Measurements from ENCODE around the gene IGSF23. TPM values are rescaled to one million over a fixed set of nuclear protein-coding genes. Genes with fewer than 3 reads are reported as not detected.

Gene IGSF23
- total RNA-seq, 1 donor from 2014 or later = not detected

DNA sequence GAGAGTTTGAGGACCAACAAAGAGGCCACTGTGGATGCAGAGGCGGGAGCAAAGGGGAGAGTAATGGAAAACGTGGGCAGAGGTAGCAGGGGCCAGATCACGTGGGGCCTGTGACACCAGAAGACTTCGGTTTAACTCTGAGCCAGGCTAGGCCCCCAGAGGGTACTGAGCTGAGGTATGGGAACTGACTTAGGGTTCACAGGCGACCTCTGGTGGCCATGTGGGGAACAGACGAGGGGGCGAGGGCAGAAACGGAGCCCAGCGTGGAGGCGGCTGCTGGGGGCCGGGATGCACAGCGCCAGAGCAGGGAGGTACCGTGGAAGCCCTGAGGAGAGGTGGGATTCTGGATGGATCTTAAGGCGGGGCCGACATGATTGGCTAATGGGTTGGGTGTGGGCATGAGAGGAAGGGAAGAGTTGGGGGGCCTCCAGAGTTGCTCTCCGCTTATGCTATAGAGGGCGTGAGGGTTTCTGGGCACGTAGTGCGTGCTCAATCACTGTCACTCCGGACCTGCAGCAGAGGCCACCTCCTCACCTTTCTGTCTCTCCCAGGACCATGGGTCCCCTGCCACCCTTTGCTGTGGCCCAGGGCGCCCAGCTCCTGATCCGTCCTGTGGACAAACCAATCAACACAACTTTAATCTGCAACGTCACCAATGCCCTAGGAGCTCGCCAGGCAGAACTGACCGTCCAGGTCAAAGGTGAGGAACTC is 44.0 kb downstream of the IGSF23 start:
- no peaks in the 10 kb centered on the region for H3K9me3 ChIP-seq (ENCODE audit: low read depth)
- Mint-ChIP-seq H3K4me3 (no peak overlapping the region), H3K27me3 (ENCODE audit: insufficient read depth, low read depth) (peaks cover 6% of the 10 kb centered on the region), H3K27ac (no peak overlapping the region), H3K36me3 (peaks cover 13% of the 10 kb centered on the region), H3K9me3 (no peaks in the 10 kb centered on the region), H3K4me1 (no peaks in the 10 kb centered on the region)
- no peaks in the 10 kb centered on the region for H4K20me1 ChIP-seq (ENCODE audit: low read depth)
- no peaks in the 10 kb centered on the region for H3F3A ChIP-seq (ENCODE audit: low read depth)
- no peak overlapping the region for H3K4me2 ChIP-seq
- DNase-seq (ENCODE audit: low spot score) = peak; percentile 81
- H3K27ac ChIP-seq = no peak overlapping the region
- H3K4me1 ChIP-seq = no peaks in the 10 kb centered on the region
- no peaks in the 10 kb centered on the region for H3K79me2 ChIP-seq (ENCODE audit: low read depth)
- H3K27me3 ChIP-seq = no peaks in the 10 kb centered on the region
- H3K9ac ChIP-seq = no peak overlapping the region
- H3K36me3 ChIP-seq = no peaks in the 10 kb centered on the region
- no peak for TF ChIP-seq EZH2 (IDR thresholded peaks at IDR 0.05)
- TF ChIP-seq, protein P1, sequence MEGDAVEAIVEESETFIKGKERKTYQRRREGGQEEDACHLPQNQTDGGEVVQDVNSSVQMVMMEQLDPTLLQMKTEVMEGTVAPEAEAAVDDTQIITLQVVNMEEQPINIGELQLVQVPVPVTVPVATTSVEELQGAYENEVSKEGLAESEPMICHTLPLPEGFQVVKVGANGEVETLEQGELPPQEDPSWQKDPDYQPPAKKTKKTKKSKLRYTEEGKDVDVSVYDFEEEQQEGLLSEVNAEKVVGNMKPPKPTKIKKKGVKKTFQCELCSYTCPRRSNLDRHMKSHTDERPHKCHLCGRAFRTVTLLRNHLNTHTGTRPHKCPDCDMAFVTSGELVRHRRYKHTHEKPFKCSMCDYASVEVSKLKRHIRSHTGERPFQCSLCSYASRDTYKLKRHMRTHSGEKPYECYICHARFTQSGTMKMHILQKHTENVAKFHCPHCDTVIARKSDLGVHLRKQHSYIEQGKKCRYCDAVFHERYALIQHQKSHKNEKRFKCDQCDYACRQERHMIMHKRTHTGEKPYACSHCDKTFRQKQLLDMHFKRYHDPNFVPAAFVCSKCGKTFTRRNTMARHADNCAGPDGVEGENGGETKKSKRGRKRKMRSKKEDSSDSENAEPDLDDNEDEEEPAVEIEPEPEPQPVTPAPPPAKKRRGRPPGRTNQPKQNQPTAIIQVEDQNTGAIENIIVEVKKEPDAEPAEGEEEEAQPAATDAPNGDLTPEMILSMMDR (IDR thresholded peaks at IDR 0.05) = peak; percentile 93
- TF ChIP-seq EZH2phosphoT487 (IDR thresholded peaks at IDR 0.05) = no peak
- H2AFZ ChIP-seq (replicated peaks) = no peak overlapping the region
- no peak overlapping the region for H3K4me3 ChIP-seq

DNA sequence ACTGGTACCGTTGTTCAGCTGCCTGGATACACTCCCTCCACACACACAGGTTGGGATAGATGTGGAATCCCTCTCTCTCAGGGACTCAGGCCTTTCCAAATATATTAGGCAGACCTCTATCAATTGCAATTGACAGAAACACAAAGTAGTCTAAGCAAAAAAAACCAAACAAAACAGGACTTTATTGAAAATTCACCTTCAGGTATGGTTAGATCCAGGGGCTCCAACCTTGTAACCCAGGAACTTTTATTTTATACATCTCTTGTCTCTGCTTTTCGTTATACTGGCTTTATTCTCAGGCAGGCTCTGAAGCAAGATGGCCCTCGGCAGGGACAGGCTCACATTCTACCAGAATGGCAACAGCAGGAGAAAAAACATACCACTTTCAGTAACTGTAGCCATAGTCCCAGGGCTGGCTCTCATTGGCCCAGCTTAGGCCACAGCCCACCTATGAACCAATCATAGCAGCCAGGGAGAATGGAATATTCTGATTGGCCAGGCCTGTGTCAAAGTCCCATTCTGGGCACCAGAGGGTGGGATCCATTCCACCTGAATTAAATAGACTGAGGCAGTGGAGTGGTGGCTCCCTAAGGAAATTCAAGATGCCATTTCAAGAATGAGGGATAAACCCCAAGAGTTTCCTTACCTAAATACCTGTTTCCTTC is 44.8 kb downstream of the IGSF23 start:
- Histone ChIP-seq H3K79me2 (ENCODE audit: low read depth) (no peaks in the 10 kb centered on the region), H3K36me3 (no peaks in the 10 kb centered on the region), H3K27me3 (no peaks in the 10 kb centered on the region), H3K4me1 (no peaks in the 10 kb centered on the region), H3K9me3 (ENCODE audit: low read depth) (no peaks in the 10 kb centered on the region), H3K9ac (no peak overlapping the region), H2AFZ (replicated peaks) (no peak overlapping the region), H4K20me1 (ENCODE audit: low read depth) (no peaks in the 10 kb centered on the region), H3K27ac (no peak overlapping the region), H3F3A (ENCODE audit: low read depth) (no peaks in the 10 kb centered on the region), H3K4me3 (no peak overlapping the region), H3K4me2 (no peak overlapping the region)
- DNase-seq (ENCODE audit: low spot score) = no peak
- Mint-ChIP-seq H3K27me3 (ENCODE audit: insufficient read depth, low read depth) (peaks cover 6% of the 10 kb centered on the region), H3K4me3 (no peak overlapping the region), H3K4me1 (no peaks in the 10 kb centered on the region), H3K9me3 (no peaks in the 10 kb centered on the region), H3K36me3 (peaks cover 10% of the 10 kb centered on the region), H3K27ac (no peak overlapping the region)
- TF ChIP-seq EZH2phosphoT487 (IDR thresholded peaks at IDR 0.05) (no peak), EZH2 (IDR thresholded peaks at IDR 0.05) (no peak)

DNA sequence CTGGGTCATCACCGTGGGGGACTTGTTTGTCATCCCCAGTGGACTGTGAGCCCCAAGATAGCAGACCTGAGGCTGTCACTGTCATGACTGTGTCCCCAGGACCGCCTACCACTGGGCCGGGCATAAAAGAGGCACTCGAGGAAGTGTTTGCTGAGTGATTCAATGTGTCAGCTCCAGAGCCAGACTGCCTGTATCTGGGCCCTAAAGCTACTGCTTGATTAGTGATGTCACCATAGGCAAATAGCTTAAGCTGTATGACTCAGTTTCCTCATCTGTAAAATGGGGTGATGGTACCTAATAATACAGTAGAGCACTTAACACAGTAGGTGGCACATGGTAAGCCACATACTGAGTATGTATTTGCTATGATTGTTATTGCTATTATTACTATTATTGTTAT is 46.7 kb downstream of the IGSF23 start:
- no peaks in the 10 kb centered on the region for H3K4me1 Mint-ChIP-seq
- no peak overlapping the region for H3K4me3 Mint-ChIP-seq
- H3K79me2 ChIP-seq (ENCODE audit: low read depth) = no peaks in the 10 kb centered on the region
- H3K36me3 ChIP-seq = no peaks in the 10 kb centered on the region
- H3K27ac Mint-ChIP-seq = no peak overlapping the region
- H3K4me3 ChIP-seq = no peak overlapping the region
- H3K4me2 ChIP-seq = no peak overlapping the region
- no peak overlapping the region for H3K9ac ChIP-seq
- H3K36me3 Mint-ChIP-seq = peaks cover 10% of the 10 kb centered on the region
- H4K20me1 ChIP-seq (ENCODE audit: low read depth) = no peaks in the 10 kb centered on the region
- H2AFZ ChIP-seq (replicated peaks) = no peak overlapping the region
- H3K9me3 ChIP-seq (ENCODE audit: low read depth) = no peaks in the 10 kb centered on the region
- no peaks in the 10 kb centered on the region for H3K4me1 ChIP-seq
- TF ChIP-seq, protein P1 (IDR thresholded peaks at IDR 0.05) = no peak
- TF ChIP-seq EZH2 (IDR thresholded peaks at IDR 0.05) (no peak), EZH2phosphoT487 (IDR thresholded peaks at IDR 0.05) (no peak)
- no peaks in the 10 kb centered on the region for H3K27me3 ChIP-seq
- DNase-seq (ENCODE audit: low spot score) = no peak
- H3K27me3 Mint-ChIP-seq (ENCODE audit: insufficient read depth, low read depth) = peaks cover 3% of the 10 kb centered on the region
- no peaks in the 10 kb centered on the region for H3K9me3 Mint-ChIP-seq
- H3K27ac ChIP-seq = no peak overlapping the region
- no peaks in the 10 kb centered on the region for H3F3A ChIP-seq (ENCODE audit: low read depth)

DNA sequence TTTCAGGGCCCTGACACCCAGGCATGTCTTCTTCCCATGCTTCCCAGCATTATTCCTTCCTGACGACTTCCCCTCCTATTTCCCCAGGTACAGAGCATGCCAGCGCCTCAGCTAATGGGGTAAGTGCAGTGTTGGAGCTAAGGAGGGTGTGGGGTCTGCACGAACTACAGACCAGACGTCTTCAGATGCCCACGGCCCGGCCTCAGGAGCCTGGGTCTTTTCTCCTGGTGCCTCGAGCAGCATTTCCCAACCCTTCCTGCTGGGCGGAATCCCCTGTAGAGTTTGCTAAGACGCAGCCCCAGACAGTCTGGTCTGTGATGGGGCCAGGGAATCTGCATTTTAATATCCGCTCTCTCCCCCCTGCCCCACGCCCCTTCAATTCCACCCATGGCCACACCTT is 47.8 kb downstream of the IGSF23 start:
- H4K20me1 ChIP-seq (ENCODE audit: low read depth) = no peaks in the 10 kb centered on the region
- H3K36me3 Mint-ChIP-seq = peaks cover 8% of the 10 kb centered on the region
- no peak overlapping the region for H3K27ac Mint-ChIP-seq
- no peaks in the 10 kb centered on the region for H3F3A ChIP-seq (ENCODE audit: low read depth)
- H3K4me2 ChIP-seq = no peak overlapping the region
- DNase-seq (ENCODE audit: low spot score) = no peak
- TF ChIP-seq, protein P1 (IDR thresholded peaks at IDR 0.05) = no peak
- H3K9me3 ChIP-seq (ENCODE audit: low read depth) = no peaks in the 10 kb centered on the region
- H3K9me3 Mint-ChIP-seq = no peaks in the 10 kb centered on the region
- no peak overlapping the region for H3K4me3 Mint-ChIP-seq
- H3K4me1 ChIP-seq = no peaks in the 10 kb centered on the region
- H3K36me3 ChIP-seq = no peaks in the 10 kb centered on the region
- no peak overlapping the region for H2AFZ ChIP-seq (replicated peaks)
- H3K27me3 Mint-ChIP-seq (ENCODE audit: insufficient read depth, low read depth) = peaks cover 2% of the 10 kb centered on the region
- H3K4me3 ChIP-seq = no peak overlapping the region
- no peaks in the 10 kb centered on the region for H3K79me2 ChIP-seq (ENCODE audit: low read depth)
- H3K27ac ChIP-seq = no peak overlapping the region
- H3K9ac ChIP-seq = no peak overlapping the region
- H3K4me1 Mint-ChIP-seq = no peaks in the 10 kb centered on the region
- no peaks in the 10 kb centered on the region for H3K27me3 ChIP-seq
